MCF 10A (cell line): ENCODE results near the gene P3R3URF. TPM values are rescaled to one million over a fixed set of nuclear protein-coding genes. Genes with fewer than 3 reads are reported as not detected.

Experiments used
- BruUV-seq: library from RNA; stranded (reverse); fragments of 400-500 nt; replicated peaks from 2 replicates; lab custom pipeline; 2021; lab: Mats Ljungman, UMichigan
- CTCF ChIA-PET: fragments of 300-600 bp; sonication (Branson Sonifier 250); formaldehyde crosslinking; extraction: SDS; loops from one replicate; lab custom pipeline; 2021; ENCODE audit warnings: antibody characterized with exemption, inconsistent platforms; lab: Yijun Ruan, JAX
- POLR2A ChIA-PET: fragments of 300-600, 350-650 bp; sonication (Branson Sonifier 250); formaldehyde crosslinking; extraction: SDS; loops from one replicate; lab custom pipeline; 2020; ENCODE audit warnings: antibody characterized with exemption, inconsistent platforms; lab: Yijun Ruan, JAX
- DNase-seq: peaks from one replicate; pipeline ENCODE4 v3.0.0-alpha.2; 2018; ENCODE audit not compliant: unreplicated experiment
- H3K27ac Mint-ChIP-seq: one replicate; pipeline ENCODE4 v1.8.0; 2022; ENCODE audit warnings: mild to moderate bottlenecking, low read depth, mixed read lengths; ENCODE audit not compliant: unreplicated experiment
- H3K27me3 Mint-ChIP-seq: one replicate; pipeline ENCODE4 v1.8.0; 2022; ENCODE audit warnings: mixed read lengths; ENCODE audit not compliant: insufficient read depth, unreplicated experiment
- H3K36me3 Mint-ChIP-seq: one replicate; pipeline ENCODE4 v1.8.0; 2022; ENCODE audit warnings: mild to moderate bottlenecking, moderate library complexity, mixed read lengths; ENCODE audit not compliant: insufficient read depth, unreplicated experiment
- H3K4me1 Mint-ChIP-seq: one replicate; pipeline ENCODE4 v1.8.0; 2022; ENCODE audit warnings: mixed read lengths; ENCODE audit not compliant: insufficient read depth, unreplicated experiment
- H3K4me3 Mint-ChIP-seq: one replicate; pipeline ENCODE4 v1.8.0; 2022; ENCODE audit warnings: mild to moderate bottlenecking, moderate library complexity, mixed read lengths; ENCODE audit not compliant: unreplicated experiment
- H3K9me3 Mint-ChIP-seq: one replicate; pipeline ENCODE4 v1.8.0; 2022; ENCODE audit warnings: mixed read lengths; ENCODE audit not compliant: unreplicated experiment
- intact Hi-C: fragments of 100-400 bp; cut with micrococcal nuclease; formaldehyde crosslinking; loops from 2 replicates; pipeline ENCODE4 v1.14.1; 2022
- total RNA-seq: library from RNA; stranded (reverse); gene quantifications from 2 replicates; pipeline ENCODE4 v1.2.3, GENCODE V29; 2022
- TF ChIP-seq, protein P1 (sequence below): fragments of 200-600 bp; IDR thresholded peaks from one replicate; pipeline ENCODE4 v1.8.0; 2022; ENCODE audit warnings: antibody characterized with exemption, mild to moderate bottlenecking; ENCODE audit not compliant: unreplicated experiment

Gene P3R3URF
- total RNA-seq, 1 experiment from 2014 or later, result not detected

DNA sequence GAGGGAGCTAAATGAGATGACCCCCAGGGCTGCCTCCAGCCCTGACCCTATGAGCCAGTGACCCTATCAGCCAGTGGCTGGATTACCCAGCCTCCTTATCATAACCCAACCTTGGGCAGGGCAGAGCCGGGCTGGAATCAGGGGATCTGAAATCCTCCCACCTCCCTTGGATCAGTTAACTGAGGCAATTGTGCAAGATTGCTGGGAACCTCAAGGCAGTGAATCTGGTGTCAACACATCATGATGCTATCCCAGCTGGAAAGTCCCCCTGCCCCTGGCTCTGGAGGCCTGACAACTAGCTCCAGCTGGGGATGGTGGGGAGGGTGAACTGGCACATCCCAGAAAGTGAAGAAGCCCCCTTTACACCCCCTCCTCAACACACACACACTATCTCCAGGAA lies 7.8 kb downstream of the P3R3URF start:
- Mint-ChIP-seq H3K27ac (no peak overlapping the region), H3K27me3 (no peaks in the 10 kb centered on the region), H3K4me3 (no peak overlapping the region), H3K9me3 (no peaks in the 10 kb centered on the region), H3K36me3 (no peaks in the 10 kb centered on the region), H3K4me1 (peaks cover 17% of the 10 kb centered on the region)
- DNase-seq, result no peak
- CTCF ChIA-PET, result interaction anchor here (0.6 to 1.5 kb wide), 8 partner anchors 11 to 658 kb away, joined by 3 to 5 read pairs (median 4); no protein-coding TSS in a partner anchor
- TF ChIP-seq, protein P1, sequence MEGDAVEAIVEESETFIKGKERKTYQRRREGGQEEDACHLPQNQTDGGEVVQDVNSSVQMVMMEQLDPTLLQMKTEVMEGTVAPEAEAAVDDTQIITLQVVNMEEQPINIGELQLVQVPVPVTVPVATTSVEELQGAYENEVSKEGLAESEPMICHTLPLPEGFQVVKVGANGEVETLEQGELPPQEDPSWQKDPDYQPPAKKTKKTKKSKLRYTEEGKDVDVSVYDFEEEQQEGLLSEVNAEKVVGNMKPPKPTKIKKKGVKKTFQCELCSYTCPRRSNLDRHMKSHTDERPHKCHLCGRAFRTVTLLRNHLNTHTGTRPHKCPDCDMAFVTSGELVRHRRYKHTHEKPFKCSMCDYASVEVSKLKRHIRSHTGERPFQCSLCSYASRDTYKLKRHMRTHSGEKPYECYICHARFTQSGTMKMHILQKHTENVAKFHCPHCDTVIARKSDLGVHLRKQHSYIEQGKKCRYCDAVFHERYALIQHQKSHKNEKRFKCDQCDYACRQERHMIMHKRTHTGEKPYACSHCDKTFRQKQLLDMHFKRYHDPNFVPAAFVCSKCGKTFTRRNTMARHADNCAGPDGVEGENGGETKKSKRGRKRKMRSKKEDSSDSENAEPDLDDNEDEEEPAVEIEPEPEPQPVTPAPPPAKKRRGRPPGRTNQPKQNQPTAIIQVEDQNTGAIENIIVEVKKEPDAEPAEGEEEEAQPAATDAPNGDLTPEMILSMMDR, result no peak
- POLR2A ChIA-PET, result interaction anchor here (0.6 to 1.2 kb wide), 3 partner anchors 36 to 76 kb away, joined by 3 to 10 read pairs (median 3); partner anchors contain the start of gene PIK3R3
- intact Hi-C loops, result no loop called here
- no TSS peak for BruUV-seq

DNA sequence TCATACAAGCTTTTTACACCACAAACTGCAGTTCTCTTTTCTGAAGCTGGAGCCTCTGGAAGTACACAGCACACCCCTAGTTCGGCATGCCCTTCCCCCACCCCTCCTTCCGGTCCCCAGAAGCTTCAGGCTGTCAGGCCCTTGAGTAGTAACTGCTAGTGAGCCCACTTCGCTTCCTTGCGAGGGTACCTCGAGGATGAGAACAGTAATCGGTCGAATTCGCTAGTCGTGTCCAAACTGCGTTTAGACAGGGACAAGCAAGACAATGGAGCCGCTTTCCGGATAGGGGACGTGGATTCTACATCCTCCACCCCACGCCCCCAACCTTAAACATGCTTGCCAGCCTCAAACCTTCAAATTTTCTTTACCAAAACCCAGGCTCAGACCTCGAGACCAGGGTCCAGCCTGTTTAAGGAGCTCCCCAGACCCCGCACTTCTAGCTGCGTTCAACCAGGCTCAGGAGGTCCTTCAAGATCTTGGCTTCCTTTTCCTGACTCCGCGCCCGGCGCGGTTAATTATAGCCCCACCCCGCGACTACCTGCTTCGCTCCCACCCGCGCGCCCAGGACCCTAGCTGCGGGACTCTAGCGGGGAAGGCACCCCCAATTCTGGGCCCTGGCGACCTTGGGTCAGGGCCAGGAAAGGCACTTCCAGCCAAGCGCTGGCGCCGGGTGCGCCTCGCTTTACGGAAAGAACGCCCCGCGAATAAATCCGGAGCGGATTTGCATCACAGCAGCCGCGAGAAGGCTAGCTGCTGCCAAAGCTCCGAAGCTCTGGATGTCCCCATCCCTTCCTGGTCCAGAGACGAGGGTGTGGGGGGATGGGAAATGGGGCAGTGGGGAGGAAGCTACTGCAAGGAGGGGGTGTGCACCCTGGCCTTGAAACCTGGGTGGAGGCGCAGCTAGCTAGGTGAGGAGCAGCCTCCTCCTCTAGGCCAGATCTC lies 9.5 kb downstream of the P3R3URF start:
- Mint-ChIP-seq H3K27me3 (no peaks in the 10 kb centered on the region), H3K27ac (no peak overlapping the region), H3K36me3 (no peaks in the 10 kb centered on the region), H3K9me3 (no peaks in the 10 kb centered on the region), H3K4me1 (peaks cover 7% of the 10 kb centered on the region), H3K4me3 (no peak overlapping the region)
- no peak for DNase-seq
- ChIA-PET POLR2A (interaction anchor here (1.2 kb wide), 2 partner anchors 16 to 480 kb away, joined by 3 read pairs; partner anchors contain the start of gene GPBP1L1), CTCF (interaction anchor here (0.6 to 1.2 kb wide), 3 partner anchors 63 to 374 kb away, joined by 3 read pairs; no protein-coding TSS in a partner anchor)
- no TSS peak for BruUV-seq
- TF ChIP-seq, protein P1, result no peak
- intact Hi-C loops, result no loop called here

DNA sequence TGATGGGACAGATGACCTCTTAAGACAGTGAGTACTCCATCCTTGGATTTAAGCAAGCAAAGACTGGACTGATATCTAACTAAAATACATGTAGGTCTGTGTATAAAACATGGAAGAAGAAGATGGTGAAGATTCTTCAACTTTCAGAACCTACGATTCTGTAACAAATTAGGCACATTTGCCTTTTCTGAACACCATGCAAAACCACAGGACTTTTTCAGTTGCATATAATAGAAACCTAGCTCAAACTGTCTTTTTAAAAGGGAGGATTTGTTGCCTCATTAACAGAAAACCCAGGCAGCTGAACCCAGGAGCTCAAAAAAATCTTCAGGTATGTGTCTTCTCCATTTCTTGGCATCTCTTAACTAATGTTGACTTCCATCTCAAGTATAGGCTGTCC lies 16.1 kb downstream of the P3R3URF start:
- ChIA-PET POLR2A (no interaction called here), CTCF (interaction anchor here (1.2 kb wide), 1 partner anchor 123 kb away, joined by 3 read pairs; no protein-coding TSS in a partner anchor)
- H3K4me1 Mint-ChIP-seq, result no peaks in the 10 kb centered on the region
- no peak overlapping the region for H3K27ac Mint-ChIP-seq
- intact Hi-C loops, result no loop called here
- TF ChIP-seq, protein P1, result no peak
- H3K27me3 Mint-ChIP-seq, result no peaks in the 10 kb centered on the region
- BruUV-seq, result no TSS peak
- no peak for DNase-seq
- no peak overlapping the region for H3K4me3 Mint-ChIP-seq
- H3K36me3 Mint-ChIP-seq, result no peaks in the 10 kb centered on the region
- no peaks in the 10 kb centered on the region for H3K9me3 Mint-ChIP-seq

DNA sequence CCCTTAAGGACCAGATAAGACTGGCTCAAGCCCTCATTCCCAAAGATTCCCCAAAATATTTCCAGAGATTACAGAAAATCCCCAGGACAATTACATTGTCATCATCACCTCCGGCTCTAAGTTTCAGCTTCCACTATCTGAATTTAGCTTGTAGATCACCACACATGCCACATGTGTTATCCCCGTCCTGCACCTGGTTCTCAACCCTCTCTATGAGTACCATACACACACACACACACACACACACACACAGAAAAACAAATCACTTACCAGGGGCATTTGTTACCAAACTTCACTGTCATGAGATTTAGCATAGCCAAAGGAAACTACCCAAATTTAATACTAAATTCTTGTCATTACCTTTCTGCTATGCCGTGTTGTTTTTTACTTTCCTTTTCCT lies 16.8 kb downstream of the P3R3URF start:
- no peaks in the 10 kb centered on the region for H3K27me3 Mint-ChIP-seq
- ChIA-PET POLR2A (no interaction called here), CTCF (interaction anchor here (1.2 kb wide), 1 partner anchor 123 kb away, joined by 3 read pairs; no protein-coding TSS in a partner anchor)
- intact Hi-C loops, result no loop called here
- DNase-seq, result no peak
- no peaks in the 10 kb centered on the region for H3K36me3 Mint-ChIP-seq
- no peak overlapping the region for H3K4me3 Mint-ChIP-seq
- H3K9me3 Mint-ChIP-seq, result no peaks in the 10 kb centered on the region
- H3K4me1 Mint-ChIP-seq, result no peaks in the 10 kb centered on the region
- TF ChIP-seq, protein P1, result no peak
- no peak overlapping the region for H3K27ac Mint-ChIP-seq
- no TSS peak for BruUV-seq
